K562 (cell line): Measurements from ENCODE around the gene GAK. TPM values are rescaled to one million over a fixed set of nuclear protein-coding genes. Genes with fewer than 3 reads are reported as not detected.

ENCODE experiments used
- ATAC-seq: fragments of 200-7000 bp; cut with Tn5 transposase; 3 replicates; pipeline ENCODE4 v1.9.1; 2020; ENCODE audit warnings: moderate library complexity
- BruUV-seq: library from RNA; stranded (reverse); fragments of 400-500 nt; replicated peaks from 2 replicates; lab custom pipeline; 2021; lab: Mats Ljungman, UMichigan
- CTCF ChIA-PET: fragments of 300-600 bp; formaldehyde crosslinking; extraction: SDS; loops from one replicate; lab custom pipeline; 2021; ENCODE audit warnings: low intra/inter-chr PET ratio; lab: Yijun Ruan, JAX
- POLR2A ChIA-PET: fragments of 300-600, 350-650 bp; sonication (Branson Sonifier 250); formaldehyde crosslinking; extraction: SDS; loops from one replicate; lab custom pipeline; 2021; ENCODE audit warnings: antibody characterized with exemption, inconsistent platforms; lab: Yijun Ruan, JAX
- DNase-seq, 4 experiments: peaks; one replicate each; pipeline versions ENCODE4 v3.0.0 to v3.0.0-alpha.2; 2011 to 2018; ENCODE audit warnings: low spot score in 3 of 4, mixed read lengths in 3 of 4; ENCODE audit errors: extremely low read depth in 1 of 4
- FAIRE-seq: peaks from 2 replicates; lab custom pipeline; 2011; peaks lifted over from hg19 to GRCh38; lab: Jason Lieb, UNC
- H2AFZ ChIP-seq: 2 replicates; pipeline ENCODE4 v1.6.0; 2011; ENCODE audit warnings: low read depth, low read length, control low read depth, inconsistent platforms
- H3K27ac ChIP-seq: fragments of 200-600 bp; 3 replicates; pipeline ENCODE4 v1.8.0; 2011; ENCODE audit warnings: low read depth, mild to moderate bottlenecking, control low read depth, inconsistent platforms, low read length, moderate library complexity, mixed read lengths; ENCODE audit errors: extremely low read depth
- H3K27me3 ChIP-seq, 2 experiments: fragments of 300-600 bp in 1 of 2; 2 replicates in 1 of 2; 3 replicates in 1 of 2; pipeline versions ENCODE4 v1.6.0 to v1.8.0; 2011; ENCODE audit warnings: inconsistent platforms in 2 of 2, low read length in 2 of 2, mild to moderate bottlenecking in 1 of 2, mixed read lengths in 1 of 2, moderate library complexity in 1 of 2; ENCODE audit not compliant: control insufficient read depth in 2 of 2, insufficient read depth in 2 of 2
- H3K36me3 ChIP-seq: fragments of 300-600 bp; 3 replicates; pipeline ENCODE4 v1.8.0; 2011; ENCODE audit warnings: mild to moderate bottlenecking, low read length, inconsistent platforms; ENCODE audit not compliant: control insufficient read depth, insufficient read depth
- H3K4me1 ChIP-seq, 2 experiments: fragments of 200-600 bp in 1 of 2; replicated peaks in 1 of 2; 2 replicates in 1 of 2; 3 replicates in 1 of 2; pipeline versions ENCODE4 v1.5.1 to v1.8.0; 2011; ENCODE audit warnings: inconsistent platforms in 2 of 2, low read length in 2 of 2, mild to moderate bottlenecking in 1 of 2, mixed read lengths in 1 of 2, moderate library complexity in 1 of 2; ENCODE audit not compliant: control insufficient read depth in 2 of 2, insufficient read depth in 2 of 2
- H3K4me2 ChIP-seq: 2 replicates; pipeline ENCODE4 v1.6.1; 2011; ENCODE audit warnings: low read length, control low read depth, inconsistent platforms, mixed read lengths; ENCODE audit not compliant: insufficient read depth
- H3K4me3 ChIP-seq: fragments of 200-600 bp; sonication (generic), shearing (Covaris generic); 2 replicates; pipeline ENCODE4 v1.5.1; 2016; ENCODE audit warnings: control low read depth, inconsistent platforms
- H3K79me2 ChIP-seq: fragments of 200-600 bp; 3 replicates; pipeline ENCODE4 v1.8.0; 2011; ENCODE audit warnings: low read length, inconsistent platforms; ENCODE audit not compliant: control insufficient read depth, insufficient read depth
- H3K9ac ChIP-seq, 2 experiments: 2 replicates each; pipeline versions ENCODE4 v1.6.0 to v1.6.1; 2011; ENCODE audit warnings: low read depth in 2 of 2, low read length in 2 of 2, control low read depth in 1 of 2, inconsistent platforms in 1 of 2, mild to moderate bottlenecking in 1 of 2, mixed read lengths in 1 of 2; ENCODE audit not compliant: insufficient read depth in 1 of 2
- H3K9me1 ChIP-seq: one replicate; pipeline ENCODE4 v1.6.0; 2011; ENCODE audit warnings: inconsistent platforms, mild to moderate bottlenecking, low read length, moderate library complexity; ENCODE audit not compliant: control insufficient read depth, insufficient read depth
- H3K9me3 ChIP-seq: replicated peaks from 2 replicates; pipeline ENCODE4 v1.5.1; 2011; ENCODE audit warnings: low read depth, low read length, inconsistent platforms; ENCODE audit not compliant: control insufficient read depth, insufficient read depth
- H4K20me1 ChIP-seq: replicated peaks from 2 replicates; pipeline ENCODE4 v1.6.1; 2011; ENCODE audit warnings: low read length, inconsistent platforms, mixed read lengths; ENCODE audit not compliant: control insufficient read depth, insufficient read depth
- ARNT ChIP-seq, 2 experiments: fragments of 450-650 bp; IDR thresholded peaks; 2 replicates each; pipeline ENCODE4 v1.6.1; 2016; ENCODE audit warnings: mild to moderate bottlenecking in 1 of 2
- ATF7 ChIP-seq: fragments of 450-650 bp; IDR thresholded peaks from 2 replicates; pipeline ENCODE4 v1.7.1; 2014; ENCODE audit warnings: mild to moderate bottlenecking, moderate library complexity
- DMBX1 ChIP-seq: fragments of 250-450 bp; sonication (Bioruptor Pico); IDR thresholded peaks from 2 replicates; pipeline ENCODE4 v1.8.0; 2022; ENCODE audit warnings: inconsistent platforms, mild to moderate bottlenecking, moderate library complexity, borderline replicate concordance
- ELF4 ChIP-seq: fragments of 450-650 bp; formaldehyde crosslinking; IDR thresholded peaks from 2 replicates; pipeline ENCODE4 v1.4.0; 2022; ENCODE audit warnings: missing genetic modification characterization
- MBD2 ChIP-seq: sonication (generic); IDR thresholded peaks from 2 replicates; pipeline ENCODE4 v1.6.1; 2016; ENCODE audit warnings: low read depth, borderline replicate concordance
- MEF2D ChIP-seq: conservative IDR thresholded peaks from 2 replicates; pipeline ENCODE4 v1.6.1; 2016; ENCODE audit warnings: low read depth, missing genetic modification characterization, missing compliant biosample characterization
- NCOA2 ChIP-seq, 2 experiments: fragments of 450-650 bp; IDR thresholded peaks; 2 replicates each; pipeline ENCODE4 v1.6.1; 2018; ENCODE audit warnings: mild to moderate bottlenecking in 2 of 2, moderate library complexity in 1 of 2; ENCODE audit not compliant: partially characterized antibody in 2 of 2
- POLR3A ChIP-seq: IDR thresholded peaks from 2 replicates; pipeline ENCODE4 v1.6.1; 2011; ENCODE audit warnings: borderline replicate concordance, mild to moderate bottlenecking, moderate library complexity; ENCODE audit not compliant: insufficient read length, insufficient read depth; ENCODE audit errors: extremely low read depth
- RBM14 ChIP-seq: fragments of 200-400 bp; formaldehyde crosslinking; IDR thresholded peaks from 2 replicates; pipeline ENCODE4 v1.6.1; 2018; ENCODE audit warnings: low read depth, mild to moderate bottlenecking, low read length, moderate library complexity, borderline replicate concordance; ENCODE audit not compliant: insufficient read depth
- SAFB2 ChIP-seq: fragments of 200-400 bp; formaldehyde crosslinking; IDR thresholded peaks from 2 replicates; pipeline ENCODE4 v1.6.1; 2018; ENCODE audit warnings: borderline replicate concordance, low read length, low read depth, moderate library complexity; ENCODE audit not compliant: severe bottlenecking
- TAF15 ChIP-seq: fragments of 200-400 bp; formaldehyde crosslinking; IDR thresholded peaks from 2 replicates; pipeline ENCODE4 v1.6.1; 2017; ENCODE audit warnings: mild to moderate bottlenecking, low read depth, low read length, moderate library complexity
- TCF3 ChIP-seq: sonication (generic); formaldehyde crosslinking; IDR thresholded peaks from 2 replicates; pipeline ENCODE4 v1.4.0; 2020; ENCODE audit warnings: mild to moderate bottlenecking, missing genetic modification reagents
- WGBS: fragments of 100-300 bp; shearing (Covaris generic); methylation state at CpG from one replicate; pipeline ENCODE4 v1.1.6; 2016; ENCODE audit warnings: low coverage, mixed read lengths; ENCODE audit not compliant: insufficient coverage; ENCODE audit errors: missing lambda C conversion rate; 5-methylcytosine and 5-hydroxymethylcytosine counted together
- in situ Hi-C: fragments of 300-500 bp; cut with MboI; formaldehyde crosslinking; loops from 4 replicates; pipeline ENCODE4 v1.15.0; 2018; ENCODE audit warnings: inconsistent platforms, mixed read lengths
- intact Hi-C: fragments of 100-400 bp; cut with micrococcal nuclease; formaldehyde crosslinking; loops from 2 replicates; pipeline ENCODE4 v1.14.2; 2022
- polyA plus RNA-seq, 8 experiments: library from polyadenylated mRNA; depleted of rRNA in 4 of 8; stranded (reverse) in 5 of 8; unstranded in 3 of 8; fragments of >200 nt; fragmentation: Nextera tagmentation in 2 of 8; fragmentation: Illumina TruSeq in 1 of 8; extraction: Ambion mirVana in 2 of 8; extraction: Trizol in 1 of 8; gene quantifications; 2 replicates each; pipeline versions ENCODE4 v1.2.1 to v1.2.3, GENCODE V29; 2011 to 2014; ENCODE audit warnings: inconsistent platforms in 1 of 8, missing spikeins in 1 of 8
- total RNA-seq, 7 experiments: library from RNA; depleted of rRNA in 6 of 7; stranded (reverse); fragments of >200 nt in 6 of 7; fragmentation: Illumina TruSeq in 2 of 7; extraction: Trizol in 2 of 7; gene quantifications; 2 replicates each; pipeline versions ENCODE4 v1.2.1 to v1.2.3, GENCODE V29; 2011 to 2021; ENCODE audit warnings: low replicate concordance in 1 of 7
- TF ChIP-seq, protein P1 (sequence below): fragments of 450-650 bp; formaldehyde crosslinking; IDR thresholded peaks from 2 replicates; pipeline ENCODE4 v1.4.0; 2020; ENCODE audit warnings: mild to moderate bottlenecking, moderate library complexity

Gene GAK
- total and polyA plus RNA-seq, 9 of the 15 experiments (the other 6 are each of a cell fraction or from before 2014, with no cell fraction given): 1.3 to 102 (median 16.2) TPM

- TF ChIP-seq NCOA2 (IDR thresholded peaks at IDR 0.05; ENCODE audit: partially characterized antibody in 2 of 2) (no peak), TCF3 (CRISPR knock-in tag) (no peak), RBM14 (no peak), DMBX1 (CRISPR knock-in tag) (no peak), ELF4 (CRISPR knock-in tag) (no peak), ARNT (IDR thresholded peaks at IDR 0.05) (no peak), TAF15 (no peak), POLR3A (no peak), ATF7 (no peak), MBD2 (no peak), MEF2D (tag) (no peak), SAFB2 (no peak)
- TF ChIP-seq, protein P1, sequence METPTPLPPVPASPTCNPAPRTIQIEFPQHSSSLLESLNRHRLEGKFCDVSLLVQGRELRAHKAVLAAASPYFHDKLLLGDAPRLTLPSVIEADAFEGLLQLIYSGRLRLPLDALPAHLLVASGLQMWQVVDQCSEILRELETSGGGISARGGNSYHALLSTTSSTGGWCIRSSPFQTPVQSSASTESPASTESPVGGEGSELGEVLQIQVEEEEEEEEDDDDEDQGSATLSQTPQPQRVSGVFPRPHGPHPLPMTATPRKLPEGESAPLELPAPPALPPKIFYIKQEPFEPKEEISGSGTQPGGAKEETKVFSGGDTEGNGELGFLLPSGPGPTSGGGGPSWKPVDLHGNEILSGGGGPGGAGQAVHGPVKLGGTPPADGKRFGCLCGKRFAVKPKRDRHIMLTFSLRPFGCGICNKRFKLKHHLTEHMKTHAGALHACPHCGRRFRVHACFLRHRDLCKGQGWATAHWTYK (CRISPR knock-in tag): no peak
- intact Hi-C loops (no loop called here), in situ Hi-C loops (no loop called here)
- ChIA-PET POLR2A (interaction anchor here (0.6 to 1.5 kb wide), 3 partner anchors 21 to 43 kb away, joined by 3 to 5 read pairs (median 4); no protein-coding TSS in a partner anchor), CTCF (no interaction called here)
- FAIRE-seq (no peak), ATAC-seq (no peak), DNase-seq (no peak)
- Histone ChIP-seq H3K9me3 (no peaks in the 10 kb centered on the region), H3K27me3 (no peaks in the 10 kb centered on the region), H3K27ac (no peak overlapping the region), H3K36me3 (peaks cover 70% of the 10 kb centered on the region; the same call in 2 of the 3 replicates), H3K4me2 (no peak overlapping the region), H3K4me1 (no peaks in the 10 kb centered on the region; a peak in 1 of 5 replicates), H3K79me2 (no peaks in the 10 kb centered on the region), H3K4me3 (no peak overlapping the region), H3K9ac (no peak overlapping the region), H3K9me1 (no peaks in the 10 kb centered on the region), H4K20me1 (no peaks in the 10 kb centered on the region), H2AFZ (no peak overlapping the region)
- BruUV-seq: no TSS peak
- 94% methylated on average over 11 of the region's 11 CpGs for WGBS
These were observed 74.7 kb downstream of the GAK start for GRCh38 chr4:857461-857860.
